ENCODE measurements around the gene DYNLL1. TPM values are rescaled to one million over a fixed set of nuclear protein-coding genes. Genes with fewer than 3 reads are reported as not detected.
"Not testable (repeated sequence)": the region's sequence is repeated elsewhere in the genome, so short reads cannot be mapped to it uniquely, and the experiment has no call there.

Gene DYNLL1
- total RNA-seq, 2 experiments from 2014 or later = 273 to 275 TPM

- CTCF ChIA-PET = interaction anchor here (0.9 to 1.6 kb wide), 2 partner anchors 9 to 42 kb away, joined by 3 to 6 read pairs; no protein-coding TSS in a partner anchor
- Mint-ChIP-seq H3K27me3 (ENCODE audit: low read depth) (no peaks in the 10 kb centered on the region), H3K4me3 (no peak overlapping the region), H3K27ac (no peak overlapping the region), H3K4me1 (ENCODE audit: low read depth) (peaks cover 13% of the 10 kb centered on the region), H3K36me3 (ENCODE audit: low read depth) (no peaks in the 10 kb centered on the region), H3K9me3 (ENCODE audit: insufficient read depth) (no peaks in the 10 kb centered on the region)
- POLR2A ChIA-PET = interaction anchor here (0.6 kb wide), 1 partner anchor 181 kb away, joined by 3 read pairs; no protein-coding TSS in a partner anchor
- DNase-seq (no peak), ATAC-seq (no peak)
Observed at GRCh38 chr12:120474616-120474960, 21.3 kb upstream of the DYNLL1 start.

- ChIA-PET CTCF (interaction anchor here (1.6 kb wide), 1 partner anchor 10 kb away, joined by 6 read pairs; no protein-coding TSS in a partner anchor), POLR2A (interaction anchor here (1.3 kb wide), 1 partner anchor 29 kb away, joined by 3 read pairs; the partner anchor contains the start of genes GATC and TRIAP1)
- Mint-ChIP-seq H3K4me3 (no peak overlapping the region), H3K9me3 (ENCODE audit: insufficient read depth) (no peaks in the 10 kb centered on the region), H3K4me1 (ENCODE audit: low read depth) (peaks cover 10% of the 10 kb centered on the region), H3K27me3 (ENCODE audit: low read depth) (no peaks in the 10 kb centered on the region), H3K36me3 (ENCODE audit: low read depth) (no peaks in the 10 kb centered on the region), H3K27ac (no peak overlapping the region)
- no peak for DNase-seq
- no peak for ATAC-seq
Observed at GRCh38 chr12:120475643-120476042, 20.3 kb upstream of the DYNLL1 start.

DNA sequence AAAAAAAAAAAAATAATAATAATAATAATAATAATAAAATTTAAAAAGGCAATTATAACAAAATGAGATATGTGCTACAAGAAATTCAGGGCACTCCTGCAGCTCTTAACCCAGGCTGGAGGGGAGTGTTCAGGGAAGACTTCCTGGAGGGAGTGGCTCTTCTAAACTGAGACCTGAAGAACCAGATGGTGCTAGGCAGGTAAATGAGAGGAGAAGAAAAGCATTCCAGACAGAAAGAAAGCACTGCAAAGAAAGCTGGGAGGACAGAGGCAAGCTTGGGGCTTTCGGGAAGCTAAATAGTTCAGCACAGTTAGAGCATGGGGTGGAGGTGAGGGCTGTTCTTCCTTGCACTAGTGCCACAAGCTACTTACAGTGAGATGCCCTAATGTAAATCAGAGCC is 16.5 kb upstream of the DYNLL1 start:
- Mint-ChIP-seq H3K27ac (no peak overlapping the region), H3K4me1 (ENCODE audit: low read depth) (peaks cover 5% of the 10 kb centered on the region), H3K4me3 (no peak overlapping the region), H3K27me3 (ENCODE audit: low read depth) (no peaks in the 10 kb centered on the region), H3K9me3 (ENCODE audit: insufficient read depth) (no peaks in the 10 kb centered on the region), H3K36me3 (ENCODE audit: low read depth) (peaks cover 4% of the 10 kb centered on the region)
- ATAC-seq = no peak
- DNase-seq = no peak
- POLR2A ChIA-PET = interaction anchor here (1.0 kb wide), 1 partner anchor 10 kb away, joined by 6 read pairs; the partner anchor contains the start of gene SRSF9
- CTCF ChIA-PET = interaction anchor here (0.8 to 1.5 kb wide), 4 partner anchors 11 to 122 kb away, joined by 3 to 4 read pairs (median 4); no protein-coding TSS in a partner anchor

- ATAC-seq = no peak
- Mint-ChIP-seq H3K9me3 (ENCODE audit: insufficient read depth) (no peaks in the 10 kb centered on the region), H3K36me3 (ENCODE audit: low read depth) (peaks cover 4% of the 10 kb centered on the region), H3K27ac (no peak overlapping the region), H3K4me3 (no peak overlapping the region), H3K27me3 (ENCODE audit: low read depth) (no peaks in the 10 kb centered on the region), H3K4me1 (ENCODE audit: low read depth) (peaks cover 5% of the 10 kb centered on the region)
- ChIA-PET POLR2A (no interaction called here), CTCF (interaction anchor here (1.0 kb wide), 1 partner anchor 10 kb away, joined by 3 read pairs; no protein-coding TSS in a partner anchor)
- no peak for DNase-seq
Observed at GRCh38 chr12:120480211-120480610, 15.7 kb upstream of the DYNLL1 start.

- peaks cover 5% of the 10 kb centered on the region for H3K4me1 Mint-ChIP-seq (ENCODE audit: low read depth)
- POLR2A ChIA-PET = no interaction called here
- no peak overlapping the region for H3K27ac Mint-ChIP-seq
- CTCF ChIA-PET = no interaction called here
- H3K27me3 Mint-ChIP-seq (ENCODE audit: low read depth) = no peaks in the 10 kb centered on the region
- DNase-seq (no peak), ATAC-seq (peak; percentile 42)
- peaks cover 4% of the 10 kb centered on the region for H3K36me3 Mint-ChIP-seq (ENCODE audit: low read depth)
- no peak overlapping the region for H3K4me3 Mint-ChIP-seq
- no peaks in the 10 kb centered on the region for H3K9me3 Mint-ChIP-seq (ENCODE audit: insufficient read depth)
Observed at GRCh38 chr12:120481022-120481767, 14.7 kb upstream of the DYNLL1 start.

DNA sequence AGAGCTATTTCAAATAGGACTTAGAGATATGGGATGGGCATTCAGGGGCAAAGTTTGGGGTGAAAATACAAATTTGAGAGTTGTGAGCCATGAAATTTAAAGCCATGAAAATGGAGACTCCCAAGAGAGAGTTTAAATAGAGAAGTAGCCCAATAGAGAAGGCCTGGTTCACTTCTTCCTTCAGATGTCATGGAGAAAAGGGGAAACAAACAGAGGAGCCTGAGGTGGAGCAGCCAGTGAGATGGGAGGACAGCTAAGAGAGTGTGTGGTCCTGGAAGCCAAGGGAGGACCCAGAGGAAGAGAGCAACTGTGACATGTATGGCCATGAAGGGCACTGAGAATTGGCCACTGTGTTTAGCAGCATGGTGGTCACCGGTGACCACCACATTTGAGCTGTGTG is 12.3 kb upstream of the DYNLL1 start:
- POLR2A ChIA-PET = interaction anchor here (0.5 kb wide), 1 partner anchor 170 kb away, joined by 3 read pairs; no protein-coding TSS in a partner anchor
- CTCF ChIA-PET = interaction anchor here (0.9 to 1.3 kb wide), 3 partner anchors 8 to 19 kb away, joined by 3 to 4 read pairs (median 3); no protein-coding TSS in a partner anchor
- no peak overlapping the region for H3K27ac Mint-ChIP-seq
- no peak overlapping the region for H3K4me3 Mint-ChIP-seq
- DNase-seq (no peak), ATAC-seq (no peak)
- H3K36me3 Mint-ChIP-seq (ENCODE audit: low read depth) = peaks cover 4% of the 10 kb centered on the region
- no peaks in the 10 kb centered on the region for H3K27me3 Mint-ChIP-seq (ENCODE audit: low read depth)
- H3K4me1 Mint-ChIP-seq (ENCODE audit: low read depth) = peaks cover 5% of the 10 kb centered on the region
- no peaks in the 10 kb centered on the region for H3K9me3 Mint-ChIP-seq (ENCODE audit: insufficient read depth)

DNA sequence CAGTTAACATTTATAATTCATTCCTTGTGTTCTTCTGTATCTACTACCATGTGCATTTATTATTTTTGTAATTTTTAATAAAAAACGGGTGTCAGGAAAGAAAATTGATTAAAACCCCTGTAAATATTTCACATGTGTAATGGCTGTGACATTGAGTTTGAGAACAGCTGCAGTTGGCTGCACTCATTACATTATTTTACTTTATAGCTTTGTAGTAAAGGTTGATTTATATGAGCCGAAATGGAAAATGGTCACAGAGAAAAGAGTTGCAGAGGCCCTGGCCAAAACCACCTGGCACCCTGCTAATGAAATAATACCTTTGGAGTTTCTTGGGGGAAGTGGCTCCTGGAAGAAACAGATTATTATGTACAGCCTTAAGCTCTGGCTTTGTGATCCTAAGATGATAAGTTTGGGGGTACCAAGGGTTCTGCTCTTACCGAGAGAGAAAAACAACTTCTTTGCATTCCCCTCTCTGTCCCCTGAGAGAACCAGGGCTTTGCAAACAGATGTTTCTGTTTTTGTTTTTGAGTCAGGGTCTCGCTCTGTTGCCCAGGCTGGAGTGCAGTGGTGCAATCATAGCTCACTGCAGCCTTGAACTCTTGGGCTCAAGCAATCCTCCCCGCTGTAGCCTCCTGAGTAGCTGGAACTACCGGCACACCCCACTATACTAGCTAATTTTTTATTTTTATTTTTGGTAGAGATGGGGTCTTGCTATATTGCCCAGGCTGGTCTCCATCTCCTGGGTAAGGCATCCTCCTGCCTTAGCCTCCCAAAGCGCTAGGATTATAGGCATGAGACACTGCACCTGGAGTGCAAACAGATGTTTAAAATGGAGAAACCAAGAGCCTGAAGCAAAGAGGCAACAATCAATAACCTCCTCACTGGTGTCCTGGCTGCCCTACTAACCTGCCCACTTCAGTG is 9.7 kb upstream of the DYNLL1 start:
- Mint-ChIP-seq H3K4me1 (ENCODE audit: low read depth) (no peaks in the 10 kb centered on the region), H3K9me3 (ENCODE audit: insufficient read depth) (no peaks in the 10 kb centered on the region), H3K27me3 (ENCODE audit: low read depth) (no peaks in the 10 kb centered on the region), H3K27ac (no peak overlapping the region), H3K4me3 (no peak overlapping the region), H3K36me3 (ENCODE audit: low read depth) (peaks cover 4% of the 10 kb centered on the region)
- ChIA-PET POLR2A (no interaction called here), CTCF (interaction anchor here (1.0 to 2.1 kb wide), 3 partner anchors 11 to 20 kb away, joined by 3 to 9 read pairs (median 4); partner anchors contain the start of gene SRSF9)
- no peak for DNase-seq
- no peak for ATAC-seq

GRCh38 chr12:120487552-120487951 is 8.4 kb upstream of the DYNLL1 start:
- H3K4me3 Mint-ChIP-seq; H3K9me3 Mint-ChIP-seq (ENCODE audit: insufficient read depth); H3K27ac Mint-ChIP-seq; DNase-seq; H3K27me3 Mint-ChIP-seq (ENCODE audit: low read depth); ATAC-seq; H3K36me3 Mint-ChIP-seq (ENCODE audit: low read depth); H3K4me1 Mint-ChIP-seq (ENCODE audit: low read depth): not testable (repeated sequence)
- ChIA-PET CTCF (interaction anchor here (0.7 to 2.1 kb wide), 2 partner anchors 12 to 19 kb away, joined by 3 to 9 read pairs; partner anchors contain the start of gene SRSF9), POLR2A (interaction anchor here (1.6 kb wide), 1 partner anchor 196 kb away, joined by 5 read pairs; no protein-coding TSS in a partner anchor)

- no peaks in the 10 kb centered on the region for H3K36me3 Mint-ChIP-seq (ENCODE audit: low read depth)
- H3K27ac Mint-ChIP-seq = no peak overlapping the region
- DNase-seq (no peak), ATAC-seq (no peak)
- ChIA-PET POLR2A (interaction anchor here (1.6 kb wide), 1 partner anchor 197 kb away, joined by 5 read pairs; no protein-coding TSS in a partner anchor), CTCF (interaction anchor here (0.7 kb wide), 1 partner anchor 11 kb away, joined by 3 read pairs; no protein-coding TSS in a partner anchor)
- H3K4me3 Mint-ChIP-seq = no peak overlapping the region
- H3K9me3 Mint-ChIP-seq (ENCODE audit: insufficient read depth) = no peaks in the 10 kb centered on the region
- no peaks in the 10 kb centered on the region for H3K27me3 Mint-ChIP-seq (ENCODE audit: low read depth)
- H3K4me1 Mint-ChIP-seq (ENCODE audit: low read depth) = no peaks in the 10 kb centered on the region
Observed at GRCh38 chr12:120488057-120488640, 7.8 kb upstream of the DYNLL1 start.

GRCh38 chr12:120489018-120489417 is 6.9 kb upstream of the DYNLL1 start:
- Mint-ChIP-seq H3K27me3 (ENCODE audit: low read depth) (no peaks in the 10 kb centered on the region), H3K27ac (no peak overlapping the region), H3K4me1 (ENCODE audit: low read depth) (no peaks in the 10 kb centered on the region), H3K9me3 (ENCODE audit: insufficient read depth) (no peaks in the 10 kb centered on the region), H3K4me3 (no peak overlapping the region), H3K36me3 (ENCODE audit: low read depth) (no peaks in the 10 kb centered on the region)
- ChIA-PET POLR2A (interaction anchor here (1.6 kb wide), 1 partner anchor 198 kb away, joined by 5 read pairs; no protein-coding TSS in a partner anchor), CTCF (no interaction called here)
- DNase-seq = no peak
- ATAC-seq = no peak

DNA sequence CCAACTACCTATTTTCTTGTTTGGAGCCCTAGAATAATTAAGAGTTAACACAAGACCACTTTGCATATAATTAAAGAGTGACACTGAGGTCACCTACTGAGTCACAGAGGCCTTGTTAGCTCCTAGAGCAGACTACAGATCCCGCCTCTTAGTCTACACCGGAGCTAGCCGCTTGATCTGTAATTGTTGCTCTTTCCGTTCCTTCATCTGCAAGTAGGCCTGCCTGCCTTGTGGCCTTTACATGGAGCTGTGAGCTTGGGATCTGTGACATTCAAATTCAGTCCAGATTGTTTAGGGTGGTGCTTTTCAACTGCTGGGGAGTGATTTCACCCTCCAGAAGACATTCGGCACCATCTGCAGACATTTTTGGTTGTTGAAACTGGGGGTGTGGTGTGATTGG is 5.6 kb upstream of the DYNLL1 start:
- DNase-seq = no peak
- Mint-ChIP-seq H3K36me3 (ENCODE audit: low read depth) (no peaks in the 10 kb centered on the region), H3K27ac (no peak overlapping the region), H3K27me3 (ENCODE audit: low read depth) (no peaks in the 10 kb centered on the region), H3K9me3 (ENCODE audit: insufficient read depth) (no peaks in the 10 kb centered on the region), H3K4me1 (ENCODE audit: low read depth) (peaks cover 8% of the 10 kb centered on the region), H3K4me3 (no peak overlapping the region)
- no peak for ATAC-seq
- ChIA-PET POLR2A (no interaction called here), CTCF (interaction anchor here (0.6 to 1.6 kb wide), 4 partner anchors 11 to 50 kb away, joined by 3 read pairs; no protein-coding TSS in a partner anchor)

Measured in activated CD8-positive, alpha-beta T cell treated with anti-CD3 and anti-CD28 coated beads, Interleukin-2, amount 10 ng/mL, durations not matched to agents 7 days and 5 days (primary cell).